ENCODE results near the gene SVIL. TPM values are rescaled to one million over a fixed set of nuclear protein-coding genes. Genes with fewer than 3 reads are reported as not detected.

SVIL gene
- polyA plus RNA-seq, 3 donors, result 39.1 to 42.4 (median 39.3) TPM

- no peak for DNase-seq (ENCODE audit: extremely low read depth in 1 of 11, low read depth in 9 of 11, low spot score in 4 of 11)
Observed at GRCh38 chr10:29657719-29658274, 23.0 kb upstream of the SVIL start.

- no peak for DNase-seq (ENCODE audit: extremely low read depth in 1 of 11, low read depth in 9 of 11, low spot score in 4 of 11)
Observed at GRCh38 chr10:29656451-29656992, 21.8 kb upstream of the SVIL start.

GRCh38 chr10:29652192-29652591, 17.4 kb upstream of the SVIL start:
- DNase-seq (ENCODE audit: extremely low read depth in 1 of 11, low read depth in 9 of 11, low spot score in 4 of 11), result no peak

GRCh38 chr10:29651767-29652166, 17.0 kb upstream of the SVIL start:
- no peak for DNase-seq (ENCODE audit: extremely low read depth in 1 of 11, low read depth in 9 of 11, low spot score in 4 of 11)

GRCh38 chr10:29650552-29650944, 15.8 kb upstream of the SVIL start:
- no peak for DNase-seq (ENCODE audit: extremely low read depth in 1 of 11, low read depth in 9 of 11, low spot score in 4 of 11)

GRCh38 chr10:29649561-29650551, 15.1 kb upstream of the SVIL start:
- no peak for DNase-seq (ENCODE audit: extremely low read depth in 1 of 11, low read depth in 9 of 11, low spot score in 4 of 11)

GRCh38 chr10:29648983-29649268, 14.2 kb upstream of the SVIL start:
- no peak for DNase-seq (ENCODE audit: extremely low read depth in 1 of 11, low read depth in 9 of 11, low spot score in 4 of 11)

- no peak for DNase-seq (ENCODE audit: extremely low read depth in 1 of 11, low read depth in 9 of 11, low spot score in 4 of 11)
Observed at GRCh38 chr10:29648114-29648982, 13.6 kb upstream of the SVIL start.

GRCh38 chr10:29647478-29647877, 12.7 kb upstream of the SVIL start:
- no peak for DNase-seq (ENCODE audit: extremely low read depth in 1 of 11, low read depth in 9 of 11, low spot score in 4 of 11)

- no peak for DNase-seq (ENCODE audit: extremely low read depth in 1 of 11, low read depth in 9 of 11, low spot score in 4 of 11)
Observed at GRCh38 chr10:29646960-29647461, 12.2 kb upstream of the SVIL start.

- DNase-seq (ENCODE audit: extremely low read depth in 1 of 11, low read depth in 9 of 11, low spot score in 4 of 11), result no peak
Observed at GRCh38 chr10:29646238-29646902, 11.6 kb upstream of the SVIL start.

- DNase-seq (ENCODE audit: extremely low read depth in 1 of 11, low read depth in 9 of 11, low spot score in 4 of 11), result no peak
Observed at GRCh38 chr10:29643771-29644501, 9.2 kb upstream of the SVIL start.

GRCh38 chr10:29642990-29643389, 8.2 kb upstream of the SVIL start:
- no peak for DNase-seq (ENCODE audit: extremely low read depth in 1 of 11, low read depth in 9 of 11, low spot score in 4 of 11)

GRCh38 chr10:29637537-29637936, 2.8 kb upstream of the SVIL start:
- DNase-seq (ENCODE audit: extremely low read depth in 1 of 11, low read depth in 9 of 11, low spot score in 4 of 11), result no peak

GRCh38 chr10:29636178-29636577, 1.4 kb upstream of the SVIL start:
- DNase-seq (ENCODE audit: extremely low read depth in 1 of 11, low read depth in 9 of 11, low spot score in 4 of 11), result no peak

GRCh38 chr10:29635711-29636144, 957 bp upstream of the SVIL start:
- DNase-seq (ENCODE audit: extremely low read depth in 1 of 11, low read depth in 9 of 11, low spot score in 4 of 11), result no peak

GRCh38 chr10:29634105-29634504, 666 bp downstream of the SVIL start:
- no peak for DNase-seq (ENCODE audit: extremely low read depth in 1 of 11, low read depth in 9 of 11, low spot score in 4 of 11)

- DNase-seq (ENCODE audit: extremely low read depth in 1 of 11, low read depth in 9 of 11, low spot score in 4 of 11), result no peak
Observed at GRCh38 chr10:29631049-29631339, 3.8 kb downstream of the SVIL start.
